Left ventricle myocardium superior (tissue), 1 donor: Measurements from ENCODE around the gene ADAM10. TPM values are rescaled to one million over a fixed set of nuclear protein-coding genes. Genes with fewer than 3 reads are reported as not detected.

ENCODE experiments used
- ATAC-seq: fragments of 200-7000 bp; cut with Tn5 transposase; one replicate; pipeline ENCODE4 v1.9.1; 2020; ENCODE audit warnings: mild to moderate bottlenecking, moderate library complexity
- DNase-seq: peaks from one replicate; pipeline ENCODE4 v3.0.0-alpha.2; 2020
- intact Hi-C: fragments of 100-400 bp; cut with micrococcal nuclease; formaldehyde crosslinking; loops from one replicate; pipeline ENCODE4 v1.11.0; 2022
- total RNA-seq: library from RNA; stranded (reverse); fragmentation: NEBNext Ultra II Directional; extraction: Animal tissue kit (Norgen Biotek cat#: 25700); gene quantifications from one replicate; pipeline ENCODE4 v1.2.1, GENCODE V29; 2021
- donor health status: DM: no; HTN: yes; CAD: no; lungs with severe emphysema.

Gene ADAM10
- total RNA-seq, 1 donor from 2014 or later, result 77.1 TPM

DNA sequence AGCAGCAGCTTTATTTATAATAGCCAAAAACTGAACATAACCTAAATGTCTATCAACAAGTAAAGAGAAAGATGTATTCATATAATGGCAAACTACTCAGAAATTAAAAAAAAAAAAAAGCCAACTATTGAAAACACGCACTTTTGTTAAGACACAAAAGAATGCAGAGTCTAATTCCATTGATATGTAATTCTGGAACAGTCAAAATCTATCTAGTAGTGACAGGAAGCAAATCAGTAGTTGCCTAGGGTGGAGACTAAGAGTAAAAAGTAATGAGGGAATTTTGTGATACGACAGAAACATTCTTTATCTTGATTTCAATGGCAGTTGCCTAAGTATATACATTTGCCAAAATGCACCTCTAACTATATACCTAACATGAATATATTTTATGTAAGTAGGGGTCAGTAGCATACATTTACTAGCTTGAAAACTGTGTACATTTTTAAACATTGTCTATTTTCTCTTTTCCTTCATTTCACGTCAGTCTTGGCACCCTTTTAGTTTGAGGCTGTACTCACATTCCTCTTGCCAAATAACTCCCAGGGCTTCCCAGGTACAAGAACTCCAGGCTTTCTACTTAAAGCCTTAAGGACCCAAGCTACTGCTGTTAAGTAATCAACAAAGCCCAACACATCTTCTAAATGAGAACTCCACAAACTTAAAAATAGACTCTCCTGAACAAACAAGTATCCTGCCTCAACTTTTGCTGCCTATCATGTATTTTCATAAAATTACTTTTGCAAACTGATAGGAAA is 54.7 kb downstream of the ADAM10 start:
- no peak for ATAC-seq
- intact Hi-C loops, result no loop called here
- no peak for DNase-seq

DNA sequence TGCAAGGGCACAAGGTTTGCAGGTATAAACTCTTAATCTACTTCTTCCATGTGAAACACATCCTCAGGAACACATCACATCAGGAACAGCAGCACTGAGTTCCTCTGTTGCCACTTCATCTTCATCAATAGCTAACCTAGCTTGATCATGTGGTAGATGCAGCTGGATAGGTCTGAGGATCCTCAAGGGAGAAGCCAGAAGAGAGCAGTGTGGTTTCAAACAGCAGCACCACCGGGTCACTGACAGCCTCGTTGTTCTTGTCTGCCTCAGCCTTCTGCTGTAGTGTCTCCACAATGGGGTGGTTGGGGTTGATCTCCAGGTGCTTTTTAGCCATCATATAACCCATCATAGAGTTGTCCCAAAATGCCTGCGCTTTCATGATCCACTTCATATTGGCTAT is 58.8 kb downstream of the ADAM10 start:
- intact Hi-C loops, result no loop called here
- ATAC-seq, result no peak
- DNase-seq, result no peak

DNA sequence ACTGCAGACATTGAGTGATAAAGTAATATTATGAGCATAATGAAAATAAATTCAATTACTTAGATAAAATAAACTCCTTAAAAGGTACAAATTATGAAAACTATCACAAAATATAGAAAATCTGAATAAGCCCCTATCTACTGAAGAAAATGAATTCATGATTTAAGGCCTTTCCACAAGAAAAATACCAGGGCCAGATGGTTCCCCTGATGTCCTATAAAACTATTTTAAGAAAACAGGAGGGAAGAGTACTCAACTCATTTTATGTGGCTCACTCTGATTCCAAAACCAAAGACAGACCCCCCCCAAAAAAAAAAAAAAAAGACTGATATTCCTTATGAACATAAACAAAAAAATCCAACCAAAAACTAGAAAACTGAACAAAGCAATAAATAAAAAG is 59.9 kb downstream of the ADAM10 start:
- no peak for ATAC-seq
- intact Hi-C loops, result loop anchor here (10.0 kb wide), 1 partner anchor 55 kb away; the partner anchor contains the start of gene ADAM10
- DNase-seq, result no peak

DNA sequence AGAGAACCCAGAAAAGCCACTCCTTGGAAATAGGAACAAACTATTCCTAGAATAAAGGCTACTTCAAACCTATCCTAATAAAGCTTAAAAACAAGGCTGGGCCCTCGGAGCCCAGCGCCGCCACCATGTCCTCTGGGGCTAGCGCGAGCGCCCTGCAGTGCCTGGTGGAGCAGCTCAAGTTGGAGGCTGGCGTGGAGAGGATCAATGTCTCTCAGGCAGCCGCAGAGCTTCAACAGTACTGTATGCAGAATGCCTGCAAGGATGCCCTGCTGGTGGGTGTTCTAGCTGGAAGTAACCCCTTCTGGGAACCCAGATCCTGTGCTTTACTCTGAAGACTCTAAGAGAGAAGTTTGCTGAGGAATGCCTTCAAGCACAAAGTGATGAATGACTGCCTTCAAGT is 63.2 kb downstream of the ADAM10 start:
- no peak for ATAC-seq
- intact Hi-C loops, result loop anchor here (10.0 kb wide), 1 partner anchor 59 kb away; the partner anchor contains the start of gene ADAM10
- DNase-seq, result no peak

DNA sequence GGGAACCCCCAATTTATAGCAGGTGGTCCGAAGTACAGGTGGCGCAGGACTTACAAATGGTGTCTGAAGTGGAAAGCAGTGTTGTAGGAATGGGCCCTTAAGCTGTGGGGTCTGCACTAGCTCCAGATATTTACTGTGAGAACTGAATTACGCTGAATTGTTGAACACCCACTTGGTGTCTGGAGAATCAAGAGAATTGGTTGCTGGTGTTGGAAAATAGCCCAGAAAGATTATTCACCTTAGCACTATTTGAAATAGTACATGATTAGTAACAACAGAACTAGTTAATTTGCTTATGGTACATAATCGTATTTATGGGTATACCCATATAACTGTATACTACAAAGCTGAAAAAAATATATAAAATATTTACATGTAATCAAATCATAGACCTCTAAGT is 64.8 kb downstream of the ADAM10 start:
- ATAC-seq (no peak), DNase-seq (no peak)
- intact Hi-C loops, result loop anchor here (10.0 kb wide), 1 partner anchor 60 kb away; the partner anchor contains the start of gene ADAM10

DNA sequence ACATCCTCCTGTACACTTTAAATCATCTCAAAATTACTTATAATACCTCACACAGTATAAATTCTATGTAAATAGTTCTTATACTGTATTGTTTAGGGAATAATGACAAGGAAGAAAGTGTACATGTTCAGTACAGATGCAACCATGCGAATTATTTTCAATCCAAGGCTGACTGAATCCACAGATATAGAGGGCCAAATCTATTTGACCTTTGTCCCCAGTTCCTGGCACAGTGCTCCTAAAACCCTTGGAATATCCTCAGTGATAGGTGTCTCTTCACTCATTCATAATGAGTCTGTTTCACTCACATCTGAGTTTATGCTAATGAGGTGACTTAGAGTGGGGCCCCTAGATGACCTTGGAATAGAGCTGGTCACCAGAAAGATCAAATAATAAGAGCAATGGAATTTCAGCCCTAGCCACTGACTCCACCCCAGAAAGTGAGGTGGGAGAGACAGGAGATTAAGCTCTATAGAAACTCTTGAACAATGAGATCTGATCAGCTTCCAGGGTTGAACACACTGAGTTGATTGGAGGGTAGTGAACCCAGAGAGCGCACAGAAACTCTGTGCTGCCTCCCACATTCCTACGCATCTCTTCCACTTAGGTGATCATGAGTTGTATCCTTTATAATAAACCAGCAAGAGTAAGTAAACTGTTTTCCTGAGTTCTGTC is 65.3 kb downstream of the ADAM10 start:
- no peak for DNase-seq
- intact Hi-C loops, result loop anchor here (10.0 kb wide), 1 partner anchor 61 kb away; the partner anchor contains the start of gene ADAM10

DNA sequence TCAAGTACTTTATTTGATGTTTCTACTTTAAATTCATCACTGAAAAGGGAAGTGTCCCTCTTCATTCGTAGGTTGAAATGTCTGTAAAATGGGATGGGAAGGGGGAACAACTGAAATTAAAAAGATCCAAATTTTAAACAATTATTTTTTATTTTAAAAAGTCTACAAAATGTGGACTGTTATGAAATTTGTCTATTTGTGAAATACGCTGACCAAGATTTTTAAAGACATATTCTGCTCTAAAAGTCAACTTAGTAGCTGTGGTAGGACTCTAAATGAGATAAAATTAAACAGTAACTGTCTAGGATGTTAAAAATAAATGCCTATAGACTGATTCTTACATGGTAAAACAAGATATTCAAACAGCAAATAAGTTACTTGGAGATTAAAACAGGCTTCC is 67.3 kb downstream of the ADAM10 start:
- DNase-seq (no peak), ATAC-seq (no peak)
- intact Hi-C loops, result loop anchor here (10.0 kb wide), 1 partner anchor 63 kb away; the partner anchor contains the start of gene ADAM10

More for the DNA sequence above, 65.3 kb downstream of the ADAM10 start:
- ATAC-seq, result no peak

DNA sequence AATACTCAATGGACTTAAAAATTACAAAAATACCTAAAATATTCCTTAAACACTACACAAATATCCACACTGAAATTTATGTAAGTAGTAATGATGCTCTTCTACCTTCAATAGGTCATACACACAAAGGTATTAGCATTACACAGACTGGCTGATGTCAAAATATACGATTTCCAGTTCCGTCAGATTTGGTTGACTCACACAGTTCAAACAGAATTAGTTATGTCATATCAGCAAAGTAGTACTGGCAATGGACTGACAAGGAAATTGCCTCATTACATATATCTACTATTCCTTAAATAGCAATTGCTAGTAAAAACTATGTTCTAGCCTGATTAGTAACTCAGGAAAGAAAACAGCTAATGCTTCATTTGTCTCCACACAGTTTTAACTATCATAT is 70.8 kb downstream of the ADAM10 start:
- intact Hi-C loops, result no loop called here
- no peak for DNase-seq
- no peak for ATAC-seq

DNA sequence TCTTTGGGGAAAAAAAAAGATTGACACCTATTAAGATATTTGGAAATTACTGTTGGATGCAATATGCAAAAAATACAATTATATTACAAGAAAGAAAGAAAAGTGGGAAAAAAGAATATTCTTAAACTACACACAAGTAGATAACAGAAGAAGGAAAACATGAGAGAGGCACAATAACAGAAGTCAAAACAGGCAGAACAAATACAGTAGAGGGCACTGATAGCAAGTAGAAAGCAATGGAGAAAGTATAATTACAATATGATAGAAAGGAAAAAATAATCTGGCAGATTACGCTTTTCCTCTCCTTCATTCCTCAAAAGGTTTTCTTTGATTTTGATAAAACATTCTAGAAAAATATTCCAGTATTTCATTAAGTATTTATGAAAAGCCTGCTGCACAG is 72.1 kb downstream of the ADAM10 start:
- ATAC-seq, result no peak
- no peak for DNase-seq
- intact Hi-C loops, result no loop called here

DNA sequence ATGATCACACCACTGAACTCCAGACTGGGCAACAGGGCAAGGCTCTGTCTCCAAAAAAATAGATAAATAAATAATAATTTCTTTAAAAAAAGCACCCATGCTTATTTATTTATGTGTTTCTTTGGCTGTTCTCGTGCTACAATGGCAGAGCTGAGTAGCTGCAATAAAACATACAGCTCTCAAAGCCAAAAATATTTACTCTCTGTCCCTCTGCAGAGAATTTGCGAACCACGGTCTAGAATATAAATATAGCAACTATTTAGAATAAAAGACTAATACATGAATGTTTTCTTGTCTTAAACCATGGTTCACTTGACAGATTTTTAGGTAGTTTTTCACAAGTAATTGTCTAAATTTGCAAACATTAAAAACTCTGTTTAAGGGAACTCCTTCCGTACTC is 72.7 kb downstream of the ADAM10 start:
- intact Hi-C loops, result no loop called here
- no peak for ATAC-seq

DNA sequence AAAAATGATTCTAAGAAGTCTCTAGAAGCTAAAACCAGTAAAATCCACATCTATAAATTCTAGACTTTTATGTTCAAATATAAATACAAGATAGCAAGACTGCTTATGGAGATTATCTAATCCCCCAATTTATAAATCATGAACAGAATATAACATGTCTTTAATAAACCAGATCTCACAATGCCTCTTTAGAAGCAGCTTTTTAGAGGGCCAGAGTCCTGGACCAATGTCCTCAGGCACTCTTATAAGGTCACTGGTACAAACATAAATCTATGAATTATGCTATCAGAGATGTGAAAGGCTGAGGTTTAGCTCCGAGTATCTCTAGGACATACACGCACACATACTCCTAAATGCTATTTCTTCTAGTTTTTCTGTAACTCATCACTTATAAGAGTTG is 78.3 kb downstream of the ADAM10 start:
- intact Hi-C loops, result no loop called here
- no peak for ATAC-seq
- no peak for DNase-seq

More for the DNA sequence above, 72.7 kb downstream of the ADAM10 start:
- no peak for DNase-seq

DNA sequence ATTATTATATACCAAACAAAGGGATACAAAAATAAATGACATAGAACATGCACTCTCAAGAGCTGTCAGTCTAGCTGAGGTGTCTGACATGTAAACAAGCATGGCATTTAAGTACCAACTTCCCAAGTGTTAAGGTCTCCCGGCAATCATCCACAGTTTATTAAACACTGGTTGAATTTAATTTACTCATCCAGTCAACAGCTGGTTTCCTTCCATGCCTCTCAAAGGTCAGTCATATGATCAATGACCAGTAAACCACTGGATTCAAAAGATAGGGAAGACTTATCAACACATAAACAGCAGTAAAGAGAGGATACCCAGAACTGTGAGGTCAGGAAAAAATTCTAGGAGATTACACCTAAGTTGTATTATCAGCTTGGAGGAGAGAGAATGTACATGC is 80.4 kb downstream of the ADAM10 start:
- intact Hi-C loops, result no loop called here
- DNase-seq, result no peak
- peak; percentile 92 for ATAC-seq

DNA sequence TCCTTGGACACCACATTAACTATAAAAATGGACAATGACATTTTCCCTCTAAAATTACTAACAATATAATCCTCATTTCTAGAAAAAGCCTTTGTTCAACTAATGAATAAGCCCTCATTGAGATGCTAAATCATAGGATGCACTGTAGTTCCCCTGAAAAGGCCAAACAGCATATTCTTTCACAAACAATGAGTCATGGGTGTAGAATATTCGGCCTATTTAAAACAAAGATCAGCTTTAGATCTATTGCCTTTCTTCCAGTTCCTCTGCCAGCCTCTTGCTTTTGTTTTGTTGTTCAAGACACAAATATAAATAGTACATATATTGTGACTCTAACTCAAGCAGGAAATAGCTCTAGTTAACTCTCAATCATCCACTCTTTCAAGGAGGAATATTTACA is 82.5 kb downstream of the ADAM10 start:
- no peak for ATAC-seq
- DNase-seq, result no peak
- intact Hi-C loops, result no loop called here

DNA sequence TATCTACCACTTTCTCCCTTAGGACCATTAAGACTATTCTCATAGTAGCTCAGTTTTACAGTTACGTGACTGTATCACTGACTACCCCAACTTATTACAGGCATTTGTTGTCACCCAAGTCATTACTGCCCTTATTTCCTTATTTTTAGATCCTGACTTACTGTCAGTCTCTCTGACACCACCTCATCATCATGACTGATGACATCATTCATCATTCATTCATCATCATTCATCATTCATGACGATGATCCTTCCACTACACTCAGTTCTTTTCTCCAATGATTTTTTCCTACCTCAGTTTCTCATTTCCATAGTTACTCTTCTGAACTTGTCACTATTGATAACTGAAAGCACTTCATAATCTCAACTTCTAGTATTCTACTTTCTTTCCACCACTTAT is 83.8 kb downstream of the ADAM10 start:
- intact Hi-C loops, result no loop called here
- ATAC-seq, result no peak

DNA sequence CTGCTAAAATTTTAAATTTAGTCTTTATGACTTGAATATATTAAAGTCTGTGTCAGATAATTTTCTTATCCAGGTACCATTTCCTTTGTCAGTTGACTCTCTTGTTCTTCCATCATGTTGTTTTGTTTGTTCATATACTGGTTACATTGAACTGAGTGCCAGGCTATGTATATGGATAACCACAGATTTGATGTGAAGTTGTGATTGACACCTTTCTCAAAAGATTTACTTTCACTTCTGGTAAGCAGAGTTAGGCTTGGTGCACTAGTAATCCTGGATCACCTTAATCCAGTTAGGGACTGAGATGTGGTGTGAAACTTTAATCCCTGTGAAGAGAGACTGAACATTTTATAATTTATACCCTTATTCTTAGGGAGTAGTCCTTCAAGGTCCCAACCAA is 99.4 kb downstream of the ADAM10 start:
- intact Hi-C loops, result no loop called here
- no peak for DNase-seq
- ATAC-seq, result no peak

More for the DNA sequence above, 83.8 kb downstream of the ADAM10 start:
- no peak for DNase-seq

DNA sequence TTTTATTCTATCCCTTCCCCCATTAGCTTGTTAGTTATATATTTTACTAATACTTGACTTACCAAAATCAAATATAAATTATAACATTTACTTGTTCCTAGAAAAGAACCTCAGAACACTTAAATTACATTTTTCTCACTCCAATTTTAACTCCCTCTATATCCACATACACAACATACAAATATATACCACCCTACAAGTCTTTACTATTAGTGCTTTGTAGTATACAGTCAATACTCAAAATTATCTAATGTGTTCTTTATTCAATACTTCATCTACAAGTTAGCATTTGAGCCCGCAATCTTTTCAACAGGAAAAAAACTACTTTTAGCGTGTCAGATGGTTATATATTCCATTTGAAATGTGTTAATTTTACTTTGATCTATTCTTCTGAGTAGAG is 100.3 kb downstream of the ADAM10 start:
- intact Hi-C loops, result no loop called here

DNA sequence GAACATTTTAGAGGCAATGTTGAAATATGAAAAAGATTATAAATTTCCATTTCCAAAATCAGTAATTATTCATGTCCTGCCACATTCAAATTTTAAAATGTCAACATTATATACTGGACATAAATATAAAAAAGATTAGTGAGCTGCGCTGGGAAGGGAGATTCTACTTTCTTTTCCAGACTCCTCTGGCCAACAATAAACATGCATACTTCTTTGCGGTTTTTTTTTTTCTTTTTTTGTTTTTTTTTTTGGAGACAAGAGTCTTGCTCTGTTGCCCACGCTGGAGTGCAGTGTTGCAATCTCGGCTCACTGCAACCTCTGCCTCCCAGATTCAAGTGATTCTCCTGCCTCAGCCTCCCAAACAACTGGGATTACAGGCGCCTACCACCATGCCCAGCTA is 105.5 kb downstream of the ADAM10 start:
- no peak for DNase-seq
- no peak for ATAC-seq
- intact Hi-C loops, result no loop called here

More for the DNA sequence above, 100.3 kb downstream of the ADAM10 start:
- ATAC-seq (no peak), DNase-seq (no peak)

DNA sequence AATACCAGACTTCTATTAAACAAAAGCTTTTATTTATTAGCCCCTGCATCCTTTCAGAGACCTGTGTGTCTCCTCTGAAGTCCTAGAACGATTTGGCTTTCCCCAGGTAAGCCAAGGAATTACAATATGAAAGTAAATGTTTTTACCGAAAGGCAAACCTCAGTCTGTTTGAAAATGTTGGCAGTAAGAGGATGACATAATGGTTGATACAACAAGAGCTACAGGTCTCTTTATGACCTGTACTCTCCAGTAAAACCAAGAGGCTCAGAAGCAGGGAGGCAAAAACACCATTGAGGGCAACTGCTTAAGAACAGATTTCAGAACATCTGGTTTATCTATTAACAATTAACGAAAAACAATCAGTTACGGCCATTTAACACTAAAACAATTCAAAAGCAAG is 107.8 kb downstream of the ADAM10 start:
- DNase-seq, result no peak
- intact Hi-C loops, result no loop called here
- no peak for ATAC-seq

DNA sequence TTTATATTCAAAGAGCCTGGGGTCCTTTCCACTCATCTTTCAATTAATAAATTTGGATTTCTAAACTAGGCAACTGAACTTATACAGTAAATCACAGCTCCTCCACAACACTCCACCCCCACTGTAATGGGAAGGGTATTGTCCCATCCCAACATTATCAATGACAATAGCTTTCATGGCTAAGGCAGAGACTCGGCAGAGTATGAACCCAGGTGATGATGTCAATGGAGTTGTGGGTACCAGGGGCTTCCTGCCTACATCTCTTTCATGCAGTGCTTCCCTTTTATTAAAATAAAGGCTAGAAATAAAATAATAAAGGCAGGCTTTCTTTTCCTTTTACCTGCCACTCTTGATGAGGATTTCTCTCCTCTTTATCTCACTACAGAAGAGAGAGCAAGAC is 109.5 kb downstream of the ADAM10 start:
- no peak for DNase-seq
- intact Hi-C loops, result no loop called here
- no peak for ATAC-seq

DNA sequence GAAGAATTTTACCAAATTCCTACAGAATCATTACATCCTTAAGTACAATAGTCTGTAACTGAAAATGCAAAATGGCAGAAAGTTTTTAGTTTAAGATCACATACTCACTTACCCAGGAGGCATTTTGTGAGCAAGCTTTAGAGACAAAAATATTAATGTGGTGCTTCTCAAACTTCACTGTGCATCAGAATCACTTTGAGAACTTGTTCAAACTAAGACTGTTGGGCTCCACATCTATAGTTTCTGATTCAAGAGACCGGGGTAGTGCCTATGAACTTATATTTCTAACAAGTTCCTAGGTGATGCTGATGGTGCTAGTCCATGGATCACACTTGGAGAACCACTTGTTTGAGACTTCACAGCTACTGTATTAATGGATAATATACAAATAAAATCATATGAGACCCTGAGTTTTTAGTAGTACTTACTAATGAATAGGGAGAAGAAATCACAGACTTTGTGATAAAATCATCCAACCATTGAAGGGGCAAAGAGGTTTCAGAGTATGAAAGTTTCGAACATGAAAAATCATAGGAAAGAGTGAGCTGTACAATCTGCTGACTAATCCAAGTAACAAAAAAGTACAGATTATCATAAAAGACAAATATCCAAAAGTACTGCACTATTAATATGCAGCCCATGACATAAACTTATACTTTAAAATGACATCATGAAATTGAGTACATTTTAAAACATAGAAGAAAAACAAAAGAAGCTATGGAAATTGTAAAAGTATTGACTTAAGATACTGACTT is 110.3 kb downstream of the ADAM10 start:
- ATAC-seq (no peak), DNase-seq (no peak)
- intact Hi-C loops, result no loop called here
